B cell (primary cell): ENCODE results near the gene ELF4. TPM values are rescaled to one million over a fixed set of nuclear protein-coding genes. Genes with fewer than 3 reads are reported as not detected.

Experiments
- ATAC-seq: fragments of 200-7000 bp; cut with Tn5 transposase; one replicate; pipeline ENCODE4 v1.10.0; 2021; ENCODE audit warnings: low read depth, mild to moderate bottlenecking, moderate number of reproducible peaks, moderate library complexity
- CTCF ChIA-PET: fragments of 350-600 bp; sonication (Branson Sonifier 250); formaldehyde crosslinking; loops from one replicate; lab custom pipeline; 2021; ENCODE audit warnings: antibody characterized with exemption, inconsistent platforms; lab: Charles Lee
- POLR2A ChIA-PET: fragments of 350-600 bp; sonication (Branson Sonifier 250); formaldehyde crosslinking; loops from one replicate; lab custom pipeline; 2021; ENCODE audit warnings: antibody characterized with exemption; lab: Charles Lee
- DNase-seq: peaks from one replicate; pipeline ENCODE4 v3.0.0; 2013
- H2AFZ ChIP-seq: 2 replicates; pipeline ENCODE4 v1.6.1; 2012; ENCODE audit warnings: mild to moderate bottlenecking, low read depth, low read length; ENCODE audit not compliant: insufficient read depth, poor library complexity, severe bottlenecking
- H3K27ac ChIP-seq, 2 donors: 1 replicate in 1 of 2; 2 replicates in 1 of 2; pipeline ENCODE4 v1.5.1; 2012 to 2013; ENCODE audit warnings: low read length in 2 of 2, mild to moderate bottlenecking in 2 of 2, moderate library complexity in 1 of 2
- H3K27me3 ChIP-seq, 4 experiments: fragments of 200-600 bp in 1 of 4; sonication (generic) in 1 of 4; replicated peaks in 1 of 4; 1 replicate in 2 of 4; 2 replicates in 2 of 4; pipeline versions ENCODE4 v1.6.1 to v1.7.0; 2013 to 2016; ENCODE audit warnings: low read length in 3 of 4, mild to moderate bottlenecking in 2 of 4, mixed read lengths in 1 of 4, moderate library complexity in 1 of 4; ENCODE audit not compliant: insufficient read depth in 4 of 4, control insufficient read depth in 3 of 4; ENCODE audit errors: control extremely low read depth in 1 of 4
- H3K36me3 ChIP-seq, 2 experiments: replicated peaks in 1 of 2; 1 replicate in 1 of 2; 2 replicates in 1 of 2; pipeline versions ENCODE4 v1.6.1 to v1.7.1; 2013; ENCODE audit warnings: low read length in 1 of 2; ENCODE audit not compliant: insufficient read depth in 2 of 2, control insufficient read depth in 1 of 2; ENCODE audit errors: control extremely low read depth in 1 of 2, extremely low read depth in 1 of 2
- H3K4me1 ChIP-seq, 2 donors: fragments of 200-600 bp in 1 of 2; sonication (generic) in 1 of 2; 1 replicate in 1 of 2; 2 replicates in 1 of 2; pipeline versions ENCODE4 v1.5.1 to v1.6.1; 2013 to 2017; ENCODE audit warnings: low read length in 2 of 2; ENCODE audit not compliant: control insufficient read depth in 2 of 2, insufficient read depth in 2 of 2
- H3K4me2 ChIP-seq: replicated peaks from 2 replicates; pipeline ENCODE3; 2012; ENCODE audit warnings: mild to moderate bottlenecking, low read depth, low read length; ENCODE audit not compliant: poor library complexity, severe bottlenecking
- H3K4me3 ChIP-seq, 5 experiments: fragments of 200-600 bp in 1 of 5; sonication (generic) in 1 of 5; 1 replicate in 3 of 5; 2 replicates in 2 of 5; pipeline versions ENCODE4 v1.5.1 to v1.7.0; 2011 to 2016; ENCODE audit warnings: low read length in 4 of 5, mild to moderate bottlenecking in 4 of 5, low read depth in 2 of 5, control low read depth in 1 of 5, moderate library complexity in 1 of 5; ENCODE audit not compliant: insufficient read depth in 1 of 5; ENCODE audit errors: control extremely low read depth in 1 of 5, extremely low read depth in 1 of 5
- H3K79me2 ChIP-seq: fragments of 200-600 bp; sonication (generic); one replicate; pipeline ENCODE4 v1.6.0; 2016; ENCODE audit warnings: low read length; ENCODE audit not compliant: control insufficient read depth, insufficient read depth
- H3K9ac ChIP-seq: fragments of 200-600 bp; sonication (generic); 2 replicates; pipeline ENCODE4 v1.6.1; 2017; ENCODE audit warnings: mild to moderate bottlenecking, low read length, moderate library complexity
- H3K9me3 ChIP-seq, 3 donors: one replicate each; pipeline versions ENCODE4 v1.6.1 to v1.7.1; 2013; ENCODE audit warnings: low read length in 2 of 3; ENCODE audit not compliant: control insufficient read depth in 2 of 3, insufficient read depth in 1 of 3; ENCODE audit errors: control extremely low read depth in 1 of 3
- H4K20me1 ChIP-seq: 2 replicates; pipeline ENCODE4 v1.6.0; 2012; ENCODE audit warnings: mild to moderate bottlenecking, low read length; ENCODE audit not compliant: insufficient read depth, control insufficient read depth, poor library complexity, severe bottlenecking
- H3K27ac Mint-ChIP-seq: one replicate; pipeline ENCODE4 v1.8.0; 2021; ENCODE audit warnings: mixed read lengths
- H3K27me3 Mint-ChIP-seq: one replicate; pipeline ENCODE4 v1.8.0; 2021; ENCODE audit warnings: mixed read lengths
- H3K4me1 Mint-ChIP-seq: one replicate; pipeline ENCODE4 v1.8.0; 2021; ENCODE audit warnings: mixed read lengths
- H3K4me3 Mint-ChIP-seq: one replicate; pipeline ENCODE4 v1.8.0; 2021; ENCODE audit warnings: mixed read lengths
- H3K9me3 Mint-ChIP-seq: one replicate; pipeline ENCODE4 v1.8.0; 2022; ENCODE audit warnings: mixed read lengths; ENCODE audit not compliant: insufficient read depth
- EZH2 ChIP-seq: IDR thresholded peaks from 2 replicates; pipeline ENCODE4 v1.6.1; 2012; ENCODE audit warnings: borderline replicate concordance, low read depth, mild to moderate bottlenecking, moderate library complexity, low read length; ENCODE audit not compliant: insufficient read depth, poor library complexity, severe bottlenecking
- WGBS: methylation state at CpG from one replicate; pipeline ENCODE4 v1.1.5; 2013; ENCODE audit warnings: missing lambda C conversion rate; ENCODE audit not compliant: insufficient coverage; 5-methylcytosine and 5-hydroxymethylcytosine counted together
- intact Hi-C: fragments of 100-400 bp; cut with micrococcal nuclease; formaldehyde crosslinking; loops from one replicate; pipeline ENCODE4 v1.10.0; 2022
- polyA plus RNA-seq: library from polyadenylated mRNA; depleted of rRNA; stranded (reverse); fragments of >200 nt; gene quantifications from 2 replicates; pipeline ENCODE4 v1.2.3, GENCODE V29; 2012
- total RNA-seq, 2 donors: library from RNA; stranded (reverse); fragments of 120-200 nt in 1 of 2; gene quantifications; 1 replicate in 1 of 2; 2 replicates in 1 of 2; pipeline versions ENCODE4 v1.2.3 to v1.2.4, GENCODE V29; 2013 to 2022
- TF ChIP-seq, protein P1 (sequence below): fragments of 200-600 bp; IDR thresholded peaks from one replicate; pipeline ENCODE4 v1.8.0; 2022; ENCODE audit warnings: antibody characterized with exemption, mild to moderate bottlenecking

Gene ELF4
- total and polyA plus RNA-seq, 2 donors (not counting 1 experiment from before 2014, with no cell fraction given) = 24.7 to 26.3 TPM

DNA sequence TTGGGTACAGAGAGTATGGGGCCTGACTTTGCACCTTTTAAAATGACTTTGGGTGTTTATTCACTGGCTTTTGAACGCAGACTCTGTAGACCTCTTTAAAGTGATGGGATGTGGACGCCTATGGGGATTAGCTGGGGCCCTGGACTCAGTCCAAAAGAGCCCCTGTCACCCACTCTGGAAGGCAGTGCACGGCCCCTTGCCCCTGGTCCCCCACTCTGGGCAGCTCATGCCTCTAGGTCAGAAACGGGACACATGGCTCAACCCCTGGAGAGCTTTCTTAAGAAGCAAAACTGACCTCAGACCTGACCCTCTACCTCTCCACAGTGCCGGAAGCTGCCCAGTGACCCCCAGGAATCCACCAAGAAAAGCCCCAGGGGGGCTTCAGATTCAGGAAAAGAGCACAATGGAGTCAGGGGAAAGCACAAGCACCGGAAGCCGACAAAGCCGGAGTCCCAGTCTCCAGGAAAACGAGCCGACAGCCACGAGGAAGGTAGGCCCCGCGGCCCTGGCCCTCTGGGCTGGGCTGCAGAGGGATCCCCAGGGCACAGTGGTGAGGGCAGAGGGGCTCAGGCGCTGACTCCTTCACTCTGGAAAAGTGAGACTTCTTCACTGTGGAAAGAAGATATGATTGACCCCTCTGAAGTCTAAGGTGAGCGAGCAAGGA, 89.5 kb downstream of the ELF4 start:
- WGBS = 92% methylated on average over 2 of the region's 15 CpGs
- CTCF ChIA-PET = interaction anchor here (1.6 kb wide), 1 partner anchor 96 kb away, joined by 3 read pairs; no protein-coding TSS in a partner anchor
- ATAC-seq (no peak), DNase-seq (no peak)
- POLR2A ChIA-PET = no interaction called here
- Histone ChIP-seq H3K9ac (no peak overlapping the region), H4K20me1 (no peaks in the 10 kb centered on the region), H3K79me2 (no peaks in the 10 kb centered on the region), H3K27me3 (no peaks in the 10 kb centered on the region), H3K36me3 (peaks cover 0 to 10% of the 10 kb centered on the region in 2 experiments), H3K4me3 (no peak overlapping the region), H3K27ac (no peak overlapping the region), H3K4me2 (no peak overlapping the region), H3K9me3 (no peaks in the 10 kb centered on the region), H2AFZ (no peak overlapping the region), H3K4me1 (peaks cover 13 to 20% of the 10 kb centered on the region in 2 donors)
- Mint-ChIP-seq H3K9me3 (no peaks in the 10 kb centered on the region), H3K27me3 (no peaks in the 10 kb centered on the region), H3K4me1 (peaks cover 13% of the 10 kb centered on the region), H3K27ac (no peak overlapping the region), H3K4me3 (no peak overlapping the region)
- no peak for TF ChIP-seq EZH2
- TF ChIP-seq, protein P1, sequence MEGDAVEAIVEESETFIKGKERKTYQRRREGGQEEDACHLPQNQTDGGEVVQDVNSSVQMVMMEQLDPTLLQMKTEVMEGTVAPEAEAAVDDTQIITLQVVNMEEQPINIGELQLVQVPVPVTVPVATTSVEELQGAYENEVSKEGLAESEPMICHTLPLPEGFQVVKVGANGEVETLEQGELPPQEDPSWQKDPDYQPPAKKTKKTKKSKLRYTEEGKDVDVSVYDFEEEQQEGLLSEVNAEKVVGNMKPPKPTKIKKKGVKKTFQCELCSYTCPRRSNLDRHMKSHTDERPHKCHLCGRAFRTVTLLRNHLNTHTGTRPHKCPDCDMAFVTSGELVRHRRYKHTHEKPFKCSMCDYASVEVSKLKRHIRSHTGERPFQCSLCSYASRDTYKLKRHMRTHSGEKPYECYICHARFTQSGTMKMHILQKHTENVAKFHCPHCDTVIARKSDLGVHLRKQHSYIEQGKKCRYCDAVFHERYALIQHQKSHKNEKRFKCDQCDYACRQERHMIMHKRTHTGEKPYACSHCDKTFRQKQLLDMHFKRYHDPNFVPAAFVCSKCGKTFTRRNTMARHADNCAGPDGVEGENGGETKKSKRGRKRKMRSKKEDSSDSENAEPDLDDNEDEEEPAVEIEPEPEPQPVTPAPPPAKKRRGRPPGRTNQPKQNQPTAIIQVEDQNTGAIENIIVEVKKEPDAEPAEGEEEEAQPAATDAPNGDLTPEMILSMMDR = no peak
- intact Hi-C loops = loop anchor here (10.0 kb wide), 1 partner anchor 176 kb away; the partner anchor contains the start of gene ZDHHC9

DNA sequence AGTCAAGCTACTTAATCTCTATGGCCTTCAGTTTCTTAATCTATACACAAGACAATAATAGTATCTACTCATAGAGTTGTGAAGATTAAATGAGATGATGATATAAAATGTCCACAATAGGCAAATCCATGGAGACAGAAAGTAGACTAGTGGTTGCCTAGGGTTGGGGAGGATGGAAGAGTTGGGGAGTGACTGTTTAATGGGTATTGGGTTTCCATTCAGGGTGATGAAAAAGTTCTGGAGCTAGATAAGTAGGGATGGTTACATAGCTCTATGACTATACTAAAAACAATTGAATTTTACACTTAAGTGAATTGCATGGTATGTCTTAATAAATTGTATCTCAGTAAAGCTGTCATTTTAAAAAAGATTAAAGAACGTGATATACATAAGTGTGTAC, 92.2 kb downstream of the ELF4 start:
- intact Hi-C loops = no loop called here
- no peaks in the 10 kb centered on the region for H3K79me2 ChIP-seq
- no peaks in the 10 kb centered on the region for H4K20me1 ChIP-seq
- no peak overlapping the region for H3K4me3 ChIP-seq
- H3K27ac Mint-ChIP-seq = no peak overlapping the region
- no peak overlapping the region for H2AFZ ChIP-seq
- ATAC-seq (no peak), DNase-seq (no peak)
- no peak overlapping the region for H3K4me2 ChIP-seq
- no peak overlapping the region for H3K9ac ChIP-seq
- H3K27me3 ChIP-seq = no peaks in the 10 kb centered on the region
- ChIA-PET CTCF (interaction anchor here (0.6 to 3.1 kb wide), 3 partner anchors 11 to 93 kb away, joined by 4 to 18 read pairs (median 6); no protein-coding TSS in a partner anchor), POLR2A (no interaction called here)
- no CpG with 5 or more reads among the region's 1 CpG for WGBS
- H3K27me3 Mint-ChIP-seq = no peaks in the 10 kb centered on the region
- H3K9me3 ChIP-seq = no peaks in the 10 kb centered on the region
- no peaks in the 10 kb centered on the region for H3K9me3 Mint-ChIP-seq
- H3K27ac ChIP-seq = no peak overlapping the region
- no peak overlapping the region for H3K4me3 Mint-ChIP-seq
- H3K4me1 Mint-ChIP-seq = no peaks in the 10 kb centered on the region
- H3K4me1 ChIP-seq = no peaks in the 10 kb centered on the region
- H3K36me3 ChIP-seq = peaks cover 0 to 8% of the 10 kb centered on the region in 2 experiments
- no peak for TF ChIP-seq EZH2
- TF ChIP-seq, protein P1 = no peak
